Activated T-helper 9 cell treated with anti-CD3 and anti-CD28 coated beads, Interleukin-2, amount 50 U/mL, for 16 hours (primary cell): ENCODE measurements around the gene RASA3.

Source experiments
- DNase-seq: peaks from one replicate; pipeline ENCODE4 v3.0.0-alpha.2; 2020; ENCODE audit warnings: low read depth

Gene RASA3

DNA sequence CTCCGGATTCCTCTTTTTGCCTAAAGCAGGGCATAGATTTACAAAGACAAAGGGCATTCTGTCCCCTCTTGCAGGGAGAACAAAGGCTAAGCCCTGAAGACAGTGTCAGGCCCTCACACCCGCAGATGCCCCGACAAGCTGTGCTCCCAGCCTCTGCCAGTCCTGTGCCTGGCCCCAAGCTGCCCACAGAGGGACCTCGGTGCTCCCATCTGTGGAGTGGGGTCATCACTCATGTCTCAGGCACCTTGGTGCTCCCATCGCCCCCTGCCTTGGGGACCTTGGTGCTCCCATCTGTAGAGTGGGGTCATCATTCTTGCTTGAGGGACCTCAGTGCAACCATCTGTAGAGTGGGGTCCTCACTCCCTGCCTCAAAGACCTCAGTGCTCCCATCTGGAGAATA is 182.9 kb downstream of the RASA3 start:
- DNase-seq = no peak

- DNase-seq = no peak
These were observed 184.2 kb downstream of the RASA3 start for GRCh38 chr13:113948034-113948742.

GRCh38 chr13:113947311-113948033 is 185.0 kb downstream of the RASA3 start:
- no peak for DNase-seq

DNA sequence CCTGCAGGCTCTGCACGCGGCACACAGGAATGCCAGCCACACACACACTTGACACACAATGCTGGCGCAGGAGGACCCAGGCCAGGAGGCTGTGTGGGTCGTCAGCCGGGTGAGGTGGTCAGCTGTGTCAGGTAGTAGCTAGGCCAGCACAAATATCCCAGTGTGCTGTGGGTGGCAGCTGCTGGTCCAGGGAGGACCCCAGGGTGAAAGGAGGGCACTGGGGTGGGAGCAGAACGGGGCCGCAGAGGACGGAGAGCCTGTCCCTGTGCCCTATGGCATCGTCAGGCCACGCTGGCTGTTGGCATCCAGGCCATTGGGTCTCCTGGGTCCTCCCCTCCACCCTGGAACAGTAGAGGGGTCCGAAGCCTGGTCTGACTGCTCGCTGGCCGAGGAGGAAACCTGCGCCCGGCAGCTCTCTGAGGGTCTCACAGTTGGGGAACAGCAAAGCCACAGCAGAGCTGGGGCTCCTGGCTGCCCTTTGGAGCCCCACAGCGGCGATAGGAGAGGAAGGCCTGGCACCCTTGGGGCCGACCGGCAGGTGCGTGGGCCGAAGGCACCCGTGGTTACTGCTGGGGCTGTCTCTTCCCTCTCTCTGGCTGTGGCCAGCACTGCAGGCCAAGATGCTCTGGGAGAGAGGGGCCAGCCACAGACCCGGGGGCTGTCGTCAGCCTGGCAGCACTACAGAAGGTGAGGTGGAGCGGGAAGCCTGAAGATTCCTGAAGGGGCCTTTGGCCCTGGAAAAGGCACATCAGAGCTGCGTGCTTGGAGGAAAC is 185.8 kb downstream of the RASA3 start:
- no peak for DNase-seq

GRCh38 chr13:113945857-113946408 is 186.5 kb downstream of the RASA3 start:
- DNase-seq = no peak

GRCh38 chr13:113943821-113944565 is 188.4 kb downstream of the RASA3 start:
- no peak for DNase-seq

DNA sequence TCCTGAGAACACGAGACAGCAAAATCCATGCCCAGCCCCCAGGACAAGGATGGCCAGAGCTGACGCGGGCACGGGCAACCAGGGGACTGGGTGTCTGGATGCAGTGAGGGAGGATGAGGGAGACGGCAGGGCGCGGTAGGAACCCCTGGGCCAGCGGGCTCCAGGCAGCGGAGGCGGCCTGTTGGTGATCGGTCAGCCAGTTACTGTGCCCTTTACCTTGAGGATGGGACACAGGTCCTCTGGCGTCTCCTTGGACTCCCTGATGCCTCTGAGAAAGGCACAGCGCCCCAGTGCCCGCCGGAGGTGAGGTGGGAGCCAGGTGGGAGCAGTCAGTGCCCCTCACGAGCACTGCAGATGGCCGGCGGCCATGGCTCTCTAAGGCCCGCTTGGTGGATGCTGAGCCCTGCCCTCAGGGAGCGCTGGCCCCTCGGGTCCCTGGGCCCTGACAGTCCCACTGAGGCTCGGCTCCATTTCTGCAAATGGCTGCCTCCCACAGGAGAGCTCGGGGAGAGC is 189.8 kb downstream of the RASA3 start:
- no peak for DNase-seq

DNA sequence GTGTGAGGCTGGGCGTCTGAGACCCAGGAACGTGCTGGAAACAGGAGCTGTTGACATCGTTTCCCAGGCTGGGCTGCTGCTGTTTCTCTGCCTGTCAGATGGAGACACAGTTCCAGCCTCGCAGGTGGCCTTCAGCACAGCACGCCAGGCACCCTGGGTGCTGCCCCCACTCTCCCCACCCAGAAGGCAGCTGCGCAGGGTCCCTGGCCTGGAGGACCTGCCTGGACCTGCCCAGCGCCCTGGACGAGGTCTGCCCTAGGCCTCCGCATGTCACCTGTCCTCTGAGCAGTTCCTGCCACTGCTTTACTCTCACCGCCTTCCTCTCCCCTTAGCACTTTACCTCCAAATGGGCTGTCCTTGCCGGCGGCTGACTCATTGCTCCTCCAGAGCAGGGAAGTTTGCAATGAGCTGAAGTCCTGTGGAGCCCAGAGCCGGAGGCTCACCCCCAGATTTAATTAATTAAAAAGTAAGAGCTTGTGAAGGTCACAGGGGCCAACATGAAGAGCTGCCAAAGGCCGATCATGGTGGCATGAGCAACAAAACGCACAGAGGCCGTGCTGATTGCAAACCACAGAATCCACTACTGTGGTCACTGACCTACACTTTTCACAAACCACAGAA is 190.7 kb downstream of the RASA3 start:
- DNase-seq = no peak

- no peak for DNase-seq
These were observed 192.5 kb downstream of the RASA3 start for GRCh38 chr13:113939944-113940297.

DNA sequence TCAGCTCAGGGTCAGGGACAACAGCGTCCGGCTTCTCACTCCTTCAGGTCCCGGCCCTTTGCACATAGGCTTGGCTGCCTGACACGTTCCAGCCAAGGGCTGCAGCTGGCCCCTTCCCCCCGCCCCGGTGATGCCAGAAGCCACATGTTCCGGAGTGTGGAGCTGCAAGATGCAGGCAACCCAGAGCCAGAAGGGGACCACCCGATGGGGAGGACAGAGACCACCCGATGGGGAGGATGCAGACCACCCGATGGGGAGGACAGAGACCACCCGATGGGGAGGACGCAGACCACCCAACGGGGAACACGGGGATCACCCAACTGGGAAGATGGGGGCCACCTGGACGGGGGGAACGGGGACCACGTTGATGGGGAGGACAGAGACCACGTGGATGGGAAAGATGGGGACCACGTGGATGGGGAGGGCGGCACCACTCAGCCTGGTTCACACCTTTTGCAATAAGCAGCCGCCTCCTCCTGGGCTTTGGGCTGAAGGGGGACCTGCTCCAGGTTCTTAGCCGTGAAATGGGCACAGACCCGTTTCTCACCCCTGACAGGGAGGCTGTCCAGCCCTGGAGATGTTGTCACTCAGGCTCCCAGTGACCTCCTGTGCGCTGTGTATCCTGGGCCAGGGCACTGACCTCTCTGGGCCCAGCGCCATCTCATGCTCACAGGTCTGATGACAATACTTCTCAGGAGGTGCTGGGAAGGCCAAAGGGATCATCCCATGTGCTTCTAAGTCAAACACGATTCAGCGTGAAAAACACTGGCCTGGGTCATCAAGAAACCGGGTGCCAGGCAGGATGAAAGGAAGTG is 193.1 kb downstream of the RASA3 start:
- no peak for DNase-seq

- no peak for DNase-seq
These were observed 193.7 kb downstream of the RASA3 start for GRCh38 chr13:113938716-113939115.

GRCh38 chr13:113938246-113938645 is 194.2 kb downstream of the RASA3 start:
- DNase-seq = no peak

DNA sequence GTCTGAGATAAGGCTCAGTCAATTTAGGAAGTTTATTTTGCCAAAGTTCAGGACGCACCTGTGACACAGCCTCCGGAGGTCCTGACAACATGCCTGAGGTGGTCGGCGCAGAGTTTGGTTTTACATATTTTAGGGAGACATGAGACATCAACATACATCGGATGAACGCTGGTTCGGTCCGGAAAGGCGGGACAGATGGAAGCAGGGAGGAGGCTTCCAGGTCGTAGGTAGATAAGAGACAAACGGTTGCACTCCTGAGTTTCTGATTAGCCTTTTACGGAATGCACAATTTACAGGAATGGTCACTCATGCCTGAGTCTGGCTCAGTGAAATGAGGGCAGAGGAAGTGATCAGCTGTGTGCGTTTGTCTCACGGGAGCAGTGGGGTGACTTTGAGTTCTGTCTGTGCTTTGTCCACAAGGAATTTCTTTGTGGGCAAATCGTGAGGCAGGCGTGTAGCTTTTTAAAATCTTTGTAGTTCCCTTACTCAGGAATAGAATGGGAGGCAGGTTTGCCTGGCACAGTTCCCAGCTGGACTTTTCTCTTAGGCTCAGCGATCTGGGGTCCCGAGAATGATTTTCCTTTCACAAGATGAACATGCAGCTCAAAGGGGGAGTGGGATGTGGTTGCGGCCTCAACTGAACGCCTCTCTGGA is 194.8 kb downstream of the RASA3 start:
- no peak for DNase-seq

DNA sequence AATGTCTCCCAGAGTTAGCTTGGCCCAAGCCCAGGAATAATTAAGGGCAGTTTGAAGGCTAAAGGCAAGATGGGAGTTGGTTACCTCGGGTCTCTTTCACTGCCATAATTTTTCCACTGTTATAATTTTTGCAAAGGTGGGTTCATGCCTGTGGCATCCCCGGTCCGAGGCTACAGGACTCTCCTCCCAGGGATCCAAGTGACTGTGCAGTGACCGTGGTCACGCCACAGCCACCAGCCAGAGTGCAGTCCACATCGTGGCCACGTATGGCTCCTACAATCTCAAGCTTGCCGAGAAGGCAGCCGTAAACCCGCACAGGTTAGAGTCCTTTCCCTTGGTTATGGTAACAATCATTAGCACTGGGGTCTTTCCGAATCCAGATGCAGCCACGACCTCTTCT is 195.3 kb downstream of the RASA3 start:
- DNase-seq = no peak

DNA sequence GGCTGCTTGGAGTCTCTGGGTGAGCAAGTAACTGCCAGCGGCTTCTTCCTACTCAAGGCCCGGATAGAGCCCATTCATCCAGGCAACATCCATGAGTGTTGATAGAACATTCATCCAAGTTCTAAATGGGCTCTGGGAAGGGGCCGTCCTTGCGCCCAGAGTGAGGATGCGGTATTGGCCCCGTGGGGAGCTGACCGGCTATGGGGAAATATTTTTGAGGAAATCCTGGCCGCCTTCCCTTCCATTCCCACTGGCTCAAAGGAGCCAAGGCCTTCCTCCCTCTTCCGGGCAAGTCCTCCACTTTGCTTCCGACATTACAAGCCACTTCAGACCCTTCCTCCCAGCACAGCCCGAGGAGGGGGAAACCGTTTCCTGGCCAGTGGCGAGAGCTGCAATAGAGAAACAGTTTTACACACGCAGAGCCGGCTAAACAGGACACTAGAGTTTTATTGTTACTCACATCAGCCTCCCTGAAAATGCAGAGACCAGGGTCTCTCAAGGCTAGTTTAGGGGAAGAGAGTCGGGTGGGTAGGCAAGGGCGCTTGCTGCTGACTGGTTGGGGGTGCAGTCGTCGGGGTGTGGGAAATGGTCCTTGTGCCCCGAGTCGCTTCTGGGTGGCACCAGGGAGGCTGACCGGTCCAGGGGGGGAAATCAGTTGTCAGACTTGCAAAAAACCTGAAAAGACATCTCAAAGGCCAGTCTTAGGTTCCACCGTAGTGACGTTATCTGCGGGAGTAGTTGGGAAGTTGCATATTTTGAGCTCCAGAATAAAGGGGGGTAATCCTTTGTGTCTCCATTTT is 196.1 kb downstream of the RASA3 start:
- DNase-seq = no peak

DNA sequence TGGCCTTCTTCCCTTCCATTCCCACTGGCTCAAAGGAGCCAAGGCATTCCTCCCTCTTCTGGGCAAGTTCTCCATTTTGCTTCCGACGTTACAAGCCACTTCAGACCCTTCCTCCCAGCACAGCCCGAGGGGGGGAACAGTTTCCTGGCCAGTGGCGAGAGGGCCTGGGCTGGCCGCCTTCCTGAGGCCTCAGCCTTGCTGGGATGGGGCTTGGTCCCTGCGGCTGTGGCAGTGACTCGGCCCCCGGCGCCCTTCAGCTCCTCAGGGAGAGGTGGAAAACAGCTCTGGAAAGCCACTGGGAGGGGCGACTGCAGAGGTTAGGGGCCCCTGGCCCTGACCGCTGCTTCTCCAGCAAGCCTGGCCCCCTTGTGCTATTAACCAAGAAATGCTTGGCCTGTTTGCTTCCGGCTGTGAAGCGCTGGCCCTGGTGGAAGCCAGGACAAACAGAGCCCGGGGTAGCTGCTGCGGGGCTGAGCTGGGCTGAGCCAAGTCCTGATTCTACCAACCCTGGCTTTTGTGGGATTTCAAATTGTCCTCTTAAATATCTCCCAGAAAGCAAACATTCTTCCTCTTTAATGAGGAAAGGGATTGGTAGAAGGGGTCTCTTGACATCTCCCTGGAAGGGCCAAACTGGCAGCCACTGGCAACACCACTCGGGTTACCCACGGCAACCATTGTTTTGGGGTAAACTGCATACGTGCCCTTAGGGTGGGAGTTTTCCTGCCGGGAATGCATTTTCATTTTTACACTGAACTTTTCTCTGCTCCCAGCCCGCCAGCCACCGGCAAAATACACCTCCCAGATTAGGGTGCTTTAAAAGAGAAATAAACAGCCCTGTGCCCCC is 197.2 kb downstream of the RASA3 start:
- DNase-seq = no peak

GRCh38 chr13:113934576-113934975 is 197.8 kb downstream of the RASA3 start:
- DNase-seq = no peak

DNA sequence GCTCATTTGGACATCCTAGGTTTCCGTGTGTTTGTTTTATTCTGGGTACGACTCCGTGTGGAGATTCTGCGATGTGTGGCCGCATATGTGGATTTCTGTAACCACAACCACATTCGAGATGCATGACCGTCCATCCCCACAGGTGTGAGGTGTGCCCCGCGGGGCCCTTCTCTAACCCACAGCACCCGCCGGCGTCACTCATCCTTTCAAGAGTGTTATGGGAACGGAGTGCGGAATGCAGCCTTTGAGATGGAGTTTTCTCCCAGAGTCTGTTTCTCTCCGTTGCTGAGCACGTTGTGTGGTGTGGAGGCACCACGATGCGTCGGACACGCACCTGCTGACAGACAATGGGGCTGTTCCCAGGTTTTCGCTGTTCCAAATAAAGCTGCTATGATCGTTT is 198.5 kb downstream of the RASA3 start:
- DNase-seq = no peak
